Measurements from ENCODE around the gene NABP1. TPM values are rescaled to one million over a fixed set of nuclear protein-coding genes. Genes with fewer than 3 reads are reported as not detected.

NABP1 gene
- polyA plus RNA-seq, 2 of the 4 experiments (the other 2 are of a cell fraction) = 21.9 to 22.4 TPM

DNA sequence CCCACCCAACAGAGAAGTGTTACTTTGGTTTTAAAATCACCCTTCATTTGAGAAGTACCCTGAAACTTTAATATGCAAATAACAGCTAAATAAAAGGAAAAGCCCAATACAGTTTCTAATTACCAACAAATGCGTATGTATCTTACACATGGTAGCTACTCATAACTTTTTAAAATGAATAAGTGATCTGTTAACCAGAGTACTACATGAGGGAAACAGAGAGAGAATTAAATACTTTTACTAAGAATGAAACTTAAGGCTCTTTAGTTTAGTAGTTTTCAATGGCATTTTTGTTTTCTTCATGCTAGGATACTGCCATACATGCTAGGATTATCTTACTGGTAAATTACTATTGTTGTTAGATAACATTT lies 39.1 kb upstream of the NABP1 start:
- DNase-seq (ENCODE audit: low read depth in 1 of 2, low spot score in 1 of 2) (no peak), ATAC-seq (no peak), FAIRE-seq (no peak)
- Histone ChIP-seq H3K27ac (peak overlapping the region; percentile 74 to 79; a peak in 5 of 6 replicates), H3K4me3 (no peak overlapping the region), H3K4me1 (peaks cover 43% of the 10 kb centered on the region), H3K4me2 (peak overlapping the region; percentile 81), H3K9me3 (no peaks in the 10 kb centered on the region)
- 89% methylated on average over 1 of the region's 1 CpG for WGBS (ENCODE audit: missing lambda C conversion rate)
- ChIA-PET CTCF (interaction anchor here (1.6 to 1.7 kb wide), 2 partner anchors 19 to 72 kb away, joined by 3 to 6 read pairs; no protein-coding TSS in a partner anchor), POLR2A (interaction anchor here (1.0 to 3.8 kb wide), 3 partner anchors 27 to 41 kb away, joined by 3 to 61 read pairs (median 3); partner anchors contain the start of gene NABP1)
- no peak for TF ChIP-seq TP53 (CRISPR knock-in tag; IDR thresholded peaks at IDR 0.05)
- TF ChIP-seq KDM1A (IDR thresholded peaks at IDR 0.05; ENCODE audit: low read depth) = no peak
- no peak for TF ChIP-seq CBX8 (IDR thresholded peaks at IDR 0.05)
- TF ChIP-seq EP300 (IDR thresholded peaks at IDR 0.05) = no peak
- TF ChIP-seq FOSL2 (IDR thresholded peaks at IDR 0.05) = no peak
- TF ChIP-seq FOSL2 (CRISPR knock-in tag; IDR thresholded peaks at IDR 0.05) = no peak
- TF ChIP-seq RAD21 (conservative IDR thresholded peaks at IDR 0.05 in 1 of 2, IDR thresholded peaks at IDR 0.05 in 1 of 2) = no peak
- no peak for TF ChIP-seq JUNB (IDR thresholded peaks at IDR 0.05)
- TF ChIP-seq NFE2L2 (conservative IDR thresholded peaks at IDR 0.05; ENCODE audit: low read length) = no peak

DNA sequence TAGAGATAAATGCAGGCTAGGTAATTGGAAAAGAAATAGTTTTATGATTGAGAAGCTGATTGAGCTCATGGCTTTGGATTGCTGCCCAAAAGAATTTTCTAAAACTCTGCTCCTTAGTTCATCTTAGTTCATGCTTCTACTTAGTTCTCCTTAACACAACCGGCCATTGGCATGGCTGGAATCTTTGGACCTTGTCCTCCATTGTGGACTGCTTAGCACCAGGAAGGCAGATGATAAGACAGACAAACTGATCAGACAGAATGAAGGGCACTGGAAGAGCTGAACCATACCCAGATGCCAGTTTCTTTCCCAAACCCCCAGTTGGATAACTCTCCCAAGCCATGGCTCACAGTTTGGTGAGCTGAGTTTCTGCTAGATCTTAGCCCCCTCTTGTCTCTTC lies 36.3 kb upstream of the NABP1 start:
- no peak for TF ChIP-seq RNF2 (IDR thresholded peaks at IDR 0.05; ENCODE audit: borderline replicate concordance, low read depth)
- no peaks in the 10 kb centered on the region for H3K9me3 ChIP-seq
- no peak overlapping the region for H3K4me3 ChIP-seq
- ATAC-seq (no peak), DNase-seq (ENCODE audit: low read depth in 1 of 2, low spot score in 1 of 2) (no peak), FAIRE-seq (no peak)
- WGBS (ENCODE audit: missing lambda C conversion rate) = 75% methylated on average over 1 of the region's 1 CpG
- peaks cover 36% of the 10 kb centered on the region for H3K4me1 ChIP-seq
- H3K4me2 ChIP-seq = no peak overlapping the region
- ChIA-PET CTCF (interaction anchor here (1.1 to 1.2 kb wide), 2 partner anchors 11 to 15 kb away, joined by 3 read pairs; no protein-coding TSS in a partner anchor), POLR2A (no interaction called here)
- no peak overlapping the region; a peak in 1 of 6 replicates for H3K27ac ChIP-seq

- FAIRE-seq = no peak
- H3K9me3 ChIP-seq = no peaks in the 10 kb centered on the region
- TF ChIP-seq KDM1A (IDR thresholded peaks at IDR 0.05; ENCODE audit: low read depth) (no peak), FOSB (CRISPR knock-in tag; IDR thresholded peaks at IDR 0.05) (no peak), ZNF302 (CRISPR knock-in tag; IDR thresholded peaks at IDR 0.05) (no peak), NR3C1 (IDR thresholded peaks at IDR 0.05) (no peak), RNF2 (IDR thresholded peaks at IDR 0.05; ENCODE audit: borderline replicate concordance, low read depth) (no peak), NFE2L2 (conservative IDR thresholded peaks at IDR 0.05; ENCODE audit: low read length) (no peak), FOSL2 (IDR thresholded peaks at IDR 0.05) (no peak), FOSL2 (CRISPR knock-in tag; IDR thresholded peaks at IDR 0.05) (no peak), SMC3 (IDR thresholded peaks at IDR 0.05) (no peak), SREBF2 (IDR thresholded peaks at IDR 0.05) (no peak), ESRRA (IDR thresholded peaks at IDR 0.05; ENCODE audit: borderline replicate concordance, low read length) (no peak), MYC (IDR thresholded peaks at IDR 0.05; ENCODE audit: borderline replicate concordance, low read length) (no peak)
- TF ChIP-seq, protein P1, sequence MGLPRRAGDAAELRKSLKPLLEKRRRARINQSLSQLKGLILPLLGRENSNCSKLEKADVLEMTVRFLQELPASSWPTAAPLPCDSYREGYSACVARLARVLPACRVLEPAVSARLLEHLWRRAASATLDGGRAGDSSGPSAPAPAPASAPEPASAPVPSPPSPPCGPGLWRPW (IDR thresholded peaks at IDR 0.05) = no peak
- TF ChIP-seq, protein P2, sequence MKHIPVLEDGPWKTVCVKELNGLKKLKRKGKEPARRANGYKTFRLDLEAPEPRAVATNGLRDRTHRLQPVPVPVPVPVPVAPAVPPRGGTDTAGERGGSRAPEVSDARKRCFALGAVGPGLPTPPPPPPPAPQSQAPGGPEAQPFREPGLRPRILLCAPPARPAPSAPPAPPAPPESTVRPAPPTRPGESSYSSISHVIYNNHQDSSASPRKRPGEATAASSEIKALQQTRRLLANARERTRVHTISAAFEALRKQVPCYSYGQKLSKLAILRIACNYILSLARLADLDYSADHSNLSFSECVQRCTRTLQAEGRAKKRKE (CRISPR knock-in tag; IDR thresholded peaks at IDR 0.05; ENCODE audit: low read depth) = no peak
- WGBS (ENCODE audit: missing lambda C conversion rate) = 87% methylated on average over 2 of the region's 2 CpGs
- ChIA-PET POLR2A (no interaction called here), CTCF (no interaction called here)
- H3K4me3 ChIP-seq = no peak overlapping the region
- H3K4me2 ChIP-seq = no peak overlapping the region
- no peak overlapping the region for H3K27ac ChIP-seq
- H3K4me1 ChIP-seq = peaks cover 36% of the 10 kb centered on the region
- DNase-seq (ENCODE audit: low read depth in 1 of 2, low spot score in 1 of 2) = no peak
- ATAC-seq = no peak
These were observed 35.4 kb upstream of the NABP1 start for GRCh38 chr2:191642541-191642940.

- Histone ChIP-seq H3K4me2 (no peak overlapping the region), H3K4me1 (peaks cover 32% of the 10 kb centered on the region), H3K9me3 (no peaks in the 10 kb centered on the region), H3K4me3 (no peak overlapping the region), H3K27ac (no peak overlapping the region; a peak in 1 of 6 replicates)
- CTCF ChIA-PET = no interaction called here
- POLR2A ChIA-PET = no interaction called here
- ATAC-seq (no peak), DNase-seq (ENCODE audit: low read depth in 1 of 2, low spot score in 1 of 2) (no peak), FAIRE-seq (no peak)
- TF ChIP-seq RNF2 (IDR thresholded peaks at IDR 0.05; ENCODE audit: borderline replicate concordance, low read depth) = no peak
- TF ChIP-seq CBX2 (IDR thresholded peaks at IDR 0.05; ENCODE audit: borderline replicate concordance, low read depth) = no peak
- no peak for TF ChIP-seq NFE2L2 (conservative IDR thresholded peaks at IDR 0.05; ENCODE audit: low read length)
- TF ChIP-seq EHMT2 (IDR thresholded peaks at IDR 0.05; ENCODE audit: low read depth) = no peak
- TF ChIP-seq EP300 (IDR thresholded peaks at IDR 0.05) = no peak
- TF ChIP-seq ZSCAN20 (CRISPR knock-in tag; IDR thresholded peaks at IDR 0.05) = no peak
- no peak for TF ChIP-seq HOXB5 (CRISPR knock-in tag; IDR thresholded peaks at IDR 0.05)
- no peak for TF ChIP-seq ELK1 (IDR thresholded peaks at IDR 0.05; ENCODE audit: low read depth, low read length)
- TF ChIP-seq KDM5A (IDR thresholded peaks at IDR 0.05) = no peak
- no peak for TF ChIP-seq MYC (IDR thresholded peaks at IDR 0.05; ENCODE audit: borderline replicate concordance, low read length)
- no peak for TF ChIP-seq RCOR1 (IDR thresholded peaks at IDR 0.05; ENCODE audit: low read depth, low read length)
- TF ChIP-seq GATA3 (IDR thresholded peaks at IDR 0.05; ENCODE audit: borderline replicate concordance) = no peak
- TF ChIP-seq, protein P3, sequence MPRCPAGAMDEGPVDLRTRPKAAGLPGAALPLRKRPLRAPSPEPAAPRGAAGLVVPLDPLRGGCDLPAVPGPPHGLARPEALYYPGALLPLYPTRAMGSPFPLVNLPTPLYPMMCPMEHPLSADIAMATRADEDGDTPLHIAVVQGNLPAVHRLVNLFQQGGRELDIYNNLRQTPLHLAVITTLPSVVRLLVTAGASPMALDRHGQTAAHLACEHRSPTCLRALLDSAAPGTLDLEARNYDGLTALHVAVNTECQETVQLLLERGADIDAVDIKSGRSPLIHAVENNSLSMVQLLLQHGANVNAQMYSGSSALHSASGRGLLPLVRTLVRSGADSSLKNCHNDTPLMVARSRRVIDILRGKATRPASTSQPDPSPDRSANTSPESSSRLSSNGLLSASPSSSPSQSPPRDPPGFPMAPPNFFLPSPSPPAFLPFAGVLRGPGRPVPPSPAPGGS (IDR thresholded peaks at IDR 0.05) = no peak
- TF ChIP-seq CHD4 (IDR thresholded peaks at IDR 0.05; ENCODE audit: borderline replicate concordance) = no peak
- WGBS (ENCODE audit: missing lambda C conversion rate) = 86% methylated on average over 5 of the region's 5 CpGs
These were observed 34.5 kb upstream of the NABP1 start for GRCh38 chr2:191643429-191643828.
